ENCODE results near the gene KRTAP5-6.

GRCh38 chr11:1675536-1676228 is 21.3 kb upstream of the KRTAP5-6 start:
- TF ChIP-seq CTCF (optimal IDR thresholded peaks at IDR 0.05 in 1 of 3, IDR thresholded peaks at IDR 0.05 in 1 of 3, conservative IDR thresholded peaks at IDR 0.05 in 1 of 3; ENCODE audit: extremely low read depth in 1 of 3, insufficient read depth in 2 of 3, low read length in 3 of 3) (no peak), EZH2 (IDR thresholded peaks at IDR 0.05; ENCODE audit: low read length) (no peak)
